Mucosa of descending colon (tissue), 3 donors: ENCODE results near the gene PRDM5. TPM values are rescaled to one million over a fixed set of nuclear protein-coding genes. Genes with fewer than 3 reads are reported as not detected.

Source experiments
- ATAC-seq: fragments of 200-7000 bp; cut with Tn5 transposase; one replicate; pipeline ENCODE4 v1.9.1; 2020; ENCODE audit warnings: mild to moderate bottlenecking, moderate library complexity
- DNase-seq, 3 donors: peaks; one replicate each; pipeline ENCODE4 v3.0.0-alpha.2; 2020
- H3K36me3 ChIP-seq: fragments of 200-600 bp; one replicate; pipeline ENCODE4 v1.8.0; 2021; ENCODE audit warnings: low read depth, mild to moderate bottlenecking
- H3K4me1 ChIP-seq: fragments of 200-600 bp; one replicate; pipeline ENCODE4 v1.8.0; 2021; ENCODE audit warnings: low read depth, mild to moderate bottlenecking
- H3K4me3 ChIP-seq: fragments of 200-600 bp; one replicate; pipeline ENCODE4 v1.8.0; 2021; ENCODE audit warnings: mild to moderate bottlenecking
- H3K9me3 ChIP-seq: fragments of 200-600 bp; one replicate; pipeline ENCODE4 v1.8.0; 2021; ENCODE audit warnings: mild to moderate bottlenecking
- intact Hi-C, 2 donors: fragments of 100-400 bp; cut with DNase I in 1 of 2; cut with micrococcal nuclease in 1 of 2; formaldehyde crosslinking; loops; one replicate each; pipeline versions ENCODE4 v1.11.0 to v1.11.1; 2022; cut with DNase I, micrococcal nuclease
- total RNA-seq, 3 donors: library from RNA; stranded (reverse); fragmentation: NEBNext Ultra II Directional in 2 of 3; extraction: Animal tissue kit (Norgen Biotek cat#: 25700) in 2 of 3; gene quantifications; one replicate each; pipeline versions ENCODE4 v1.2.1 to v1.2.4, GENCODE V29; 2021 to 2023
- TF ChIP-seq, protein P1 (sequence below): fragments of 200-600 bp; IDR thresholded peaks from one replicate; pipeline ENCODE4 v1.8.0; 2022; ENCODE audit warnings: antibody characterized with exemption, mild to moderate bottlenecking
- donor health status: DM: no; HTN: no; CAD: no; lungs with moderate emphysema.
- donor health status: DM: no; HTN: no; CAD: no.
- donor health status: DM: no; HTN: yes; CAD: no.

The PRDM5 gene
- total RNA-seq, 3 donors from 2014 or later = 8.7 to 12.2 (median 10.2) TPM

DNA sequence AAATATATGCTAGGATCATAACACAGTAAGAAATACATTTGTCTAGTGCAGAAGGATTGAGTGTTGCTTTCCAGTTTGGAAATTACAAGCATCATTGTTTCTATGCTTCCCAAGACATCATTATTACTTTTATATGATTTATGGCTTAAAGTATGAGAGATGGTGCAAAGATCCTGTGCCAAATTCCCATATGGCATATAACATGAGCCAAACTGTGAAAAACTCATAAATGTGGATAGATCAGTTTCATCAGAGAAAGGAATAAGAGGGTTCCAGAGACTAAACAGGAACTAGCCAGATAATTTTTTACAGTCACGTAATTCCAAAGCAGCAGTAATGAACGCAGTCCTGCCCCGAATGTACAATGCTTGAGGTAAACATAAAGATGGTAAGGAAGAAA lies 126.3 kb downstream of the PRDM5 start:
- no peak for DNase-seq
- intact Hi-C loops = no loop called here
- H3K4me3 ChIP-seq = no peak overlapping the region
- H3K36me3 ChIP-seq = no peaks in the 10 kb centered on the region
- TF ChIP-seq, protein P1, sequence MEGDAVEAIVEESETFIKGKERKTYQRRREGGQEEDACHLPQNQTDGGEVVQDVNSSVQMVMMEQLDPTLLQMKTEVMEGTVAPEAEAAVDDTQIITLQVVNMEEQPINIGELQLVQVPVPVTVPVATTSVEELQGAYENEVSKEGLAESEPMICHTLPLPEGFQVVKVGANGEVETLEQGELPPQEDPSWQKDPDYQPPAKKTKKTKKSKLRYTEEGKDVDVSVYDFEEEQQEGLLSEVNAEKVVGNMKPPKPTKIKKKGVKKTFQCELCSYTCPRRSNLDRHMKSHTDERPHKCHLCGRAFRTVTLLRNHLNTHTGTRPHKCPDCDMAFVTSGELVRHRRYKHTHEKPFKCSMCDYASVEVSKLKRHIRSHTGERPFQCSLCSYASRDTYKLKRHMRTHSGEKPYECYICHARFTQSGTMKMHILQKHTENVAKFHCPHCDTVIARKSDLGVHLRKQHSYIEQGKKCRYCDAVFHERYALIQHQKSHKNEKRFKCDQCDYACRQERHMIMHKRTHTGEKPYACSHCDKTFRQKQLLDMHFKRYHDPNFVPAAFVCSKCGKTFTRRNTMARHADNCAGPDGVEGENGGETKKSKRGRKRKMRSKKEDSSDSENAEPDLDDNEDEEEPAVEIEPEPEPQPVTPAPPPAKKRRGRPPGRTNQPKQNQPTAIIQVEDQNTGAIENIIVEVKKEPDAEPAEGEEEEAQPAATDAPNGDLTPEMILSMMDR = no peak
- H3K9me3 ChIP-seq = no peaks in the 10 kb centered on the region
- ATAC-seq = no peak
- H3K4me1 ChIP-seq = no peaks in the 10 kb centered on the region

DNA sequence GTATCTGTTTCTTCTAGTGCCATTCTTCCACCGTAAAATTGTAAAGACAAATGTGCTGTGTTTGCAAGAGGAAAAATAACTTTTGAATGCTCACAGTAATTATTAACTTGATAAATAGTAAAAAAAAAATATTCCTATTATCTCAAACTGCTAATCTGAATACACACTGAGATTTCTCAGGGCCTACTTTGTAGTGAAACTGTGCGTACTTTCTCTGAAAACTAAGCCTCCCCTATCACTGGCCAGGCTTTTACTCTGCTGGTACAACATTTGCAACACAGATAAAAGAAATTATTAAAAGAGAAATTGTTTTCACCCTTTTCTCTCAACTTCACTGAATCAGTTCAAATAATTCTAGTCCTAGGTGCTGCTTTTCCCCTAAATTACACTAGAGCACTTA lies 137.3 kb downstream of the PRDM5 start:
- TF ChIP-seq, protein P1 = no peak
- H3K4me1 ChIP-seq = no peaks in the 10 kb centered on the region
- no peaks in the 10 kb centered on the region for H3K9me3 ChIP-seq
- DNase-seq (no peak), ATAC-seq (no peak)
- no peaks in the 10 kb centered on the region for H3K36me3 ChIP-seq
- intact Hi-C loops = no loop called here
- H3K4me3 ChIP-seq = no peak overlapping the region

DNA sequence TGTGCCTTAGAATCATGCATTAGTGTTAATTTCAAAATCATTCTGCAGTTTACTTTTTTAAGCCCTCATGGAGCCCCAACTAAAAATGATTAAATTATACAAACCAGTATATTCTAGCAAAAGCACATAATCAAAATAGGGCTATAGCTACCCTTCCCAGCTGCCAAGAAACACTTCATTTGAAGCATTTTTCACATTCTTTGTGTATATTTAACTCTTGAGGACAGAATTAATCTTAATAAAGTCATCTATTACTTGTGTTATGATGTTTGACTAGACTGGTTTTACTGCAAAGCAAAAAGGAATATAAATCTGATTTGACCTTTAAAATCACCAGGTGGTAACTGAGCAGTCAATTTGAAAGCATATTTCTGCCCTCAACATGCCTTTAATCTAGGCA lies 145.1 kb downstream of the PRDM5 start:
- no peaks in the 10 kb centered on the region for H3K36me3 ChIP-seq
- H3K4me3 ChIP-seq = no peak overlapping the region
- DNase-seq (no peak), ATAC-seq (no peak)
- TF ChIP-seq, protein P1 = no peak
- H3K9me3 ChIP-seq = no peaks in the 10 kb centered on the region
- no peaks in the 10 kb centered on the region for H3K4me1 ChIP-seq
- intact Hi-C loops = no loop called here

DNA sequence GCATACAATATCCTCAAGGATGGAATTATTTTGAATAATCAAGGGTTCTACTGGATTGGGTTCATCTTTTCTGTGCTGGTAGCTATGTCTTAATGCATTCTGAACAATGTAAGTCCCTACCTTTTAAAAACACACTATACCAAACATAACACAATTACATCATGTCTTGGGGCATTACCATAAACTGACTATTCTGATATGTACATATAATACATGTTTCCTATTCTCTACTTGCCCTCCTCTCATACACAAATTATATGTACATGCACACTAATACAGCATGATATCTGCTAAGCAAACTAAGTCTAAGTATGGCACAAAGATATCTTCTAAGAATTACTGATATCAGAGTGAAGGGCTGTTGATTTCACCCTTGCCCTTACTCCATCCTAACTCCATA lies 147.1 kb downstream of the PRDM5 start:
- Histone ChIP-seq H3K4me3 (no peak overlapping the region), H3K36me3 (no peaks in the 10 kb centered on the region), H3K4me1 (no peaks in the 10 kb centered on the region), H3K9me3 (no peaks in the 10 kb centered on the region)
- intact Hi-C loops = no loop called here
- TF ChIP-seq, protein P1 = no peak
- DNase-seq = no peak
- no peak for ATAC-seq

DNA sequence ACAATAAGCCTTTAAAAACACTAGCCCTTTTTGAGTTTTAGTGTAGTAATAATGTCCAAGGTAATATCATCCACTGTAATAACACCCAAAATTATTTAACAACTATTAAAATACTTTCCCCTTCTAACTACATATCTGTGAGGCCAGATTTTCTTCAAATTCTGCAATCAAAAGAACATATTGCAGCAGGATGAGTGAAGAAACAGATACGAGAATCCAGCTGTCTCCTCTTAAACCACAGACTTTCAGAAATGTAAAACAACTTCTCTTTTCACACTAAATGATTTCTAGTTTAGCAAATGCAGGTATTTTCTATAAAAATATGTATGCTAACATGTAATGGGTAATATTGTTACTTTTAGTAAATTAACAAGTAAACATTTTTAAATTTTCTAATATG lies 148.9 kb downstream of the PRDM5 start:
- Histone ChIP-seq H3K36me3 (no peaks in the 10 kb centered on the region), H3K4me1 (no peaks in the 10 kb centered on the region), H3K4me3 (no peak overlapping the region), H3K9me3 (no peaks in the 10 kb centered on the region)
- DNase-seq (no peak), ATAC-seq (no peak)
- TF ChIP-seq, protein P1 = no peak
- intact Hi-C loops = no loop called here

DNA sequence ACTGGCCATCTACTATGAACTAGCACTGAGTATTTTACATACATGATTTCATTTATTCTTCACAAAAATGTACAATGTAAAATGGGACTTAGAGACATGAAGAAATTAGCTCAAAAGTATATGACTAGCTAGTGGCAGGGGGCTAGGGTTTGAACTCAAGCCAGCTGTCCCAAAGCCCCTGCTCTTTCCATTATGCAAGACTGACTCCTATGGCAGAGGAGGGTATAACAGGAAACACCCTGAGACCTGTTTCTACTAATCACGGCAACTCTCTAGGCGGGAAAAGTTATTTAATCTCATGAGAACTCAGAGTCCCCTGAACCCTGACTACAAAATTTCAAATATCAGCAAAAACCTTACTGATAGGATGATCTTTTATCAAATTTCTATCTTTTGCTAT lies 150.6 kb downstream of the PRDM5 start:
- H3K36me3 ChIP-seq = no peaks in the 10 kb centered on the region
- H3K4me3 ChIP-seq = no peak overlapping the region

More for the DNA sequence above, 150.6 kb downstream of the PRDM5 start:
- DNase-seq = no peak
- TF ChIP-seq, protein P1 = no peak
- H3K9me3 ChIP-seq = no peaks in the 10 kb centered on the region
- ATAC-seq = no peak
- intact Hi-C loops = no loop called here
- H3K4me1 ChIP-seq = no peaks in the 10 kb centered on the region
